ENCODE measurements around the gene UCN2.
"Not testable (repeated sequence)": the region's sequence is repeated elsewhere in the genome, so short reads cannot be mapped to it uniquely, and the experiment has no call there.

- TF ChIP-seq, protein P1, sequence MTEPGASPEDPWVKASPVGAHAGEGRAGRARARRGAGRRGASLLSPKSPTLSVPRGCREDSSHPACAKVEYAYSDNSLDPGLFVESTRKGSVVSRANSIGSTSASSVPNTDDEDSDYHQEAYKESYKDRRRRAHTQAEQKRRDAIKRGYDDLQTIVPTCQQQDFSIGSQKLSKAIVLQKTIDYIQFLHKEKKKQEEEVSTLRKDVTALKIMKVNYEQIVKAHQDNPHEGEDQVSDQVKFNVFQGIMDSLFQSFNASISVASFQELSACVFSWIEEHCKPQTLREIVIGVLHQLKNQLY (CRISPR knock-in tag; IDR thresholded peaks at IDR 0.05): not testable (repeated sequence)
- TF ChIP-seq, protein P2, sequence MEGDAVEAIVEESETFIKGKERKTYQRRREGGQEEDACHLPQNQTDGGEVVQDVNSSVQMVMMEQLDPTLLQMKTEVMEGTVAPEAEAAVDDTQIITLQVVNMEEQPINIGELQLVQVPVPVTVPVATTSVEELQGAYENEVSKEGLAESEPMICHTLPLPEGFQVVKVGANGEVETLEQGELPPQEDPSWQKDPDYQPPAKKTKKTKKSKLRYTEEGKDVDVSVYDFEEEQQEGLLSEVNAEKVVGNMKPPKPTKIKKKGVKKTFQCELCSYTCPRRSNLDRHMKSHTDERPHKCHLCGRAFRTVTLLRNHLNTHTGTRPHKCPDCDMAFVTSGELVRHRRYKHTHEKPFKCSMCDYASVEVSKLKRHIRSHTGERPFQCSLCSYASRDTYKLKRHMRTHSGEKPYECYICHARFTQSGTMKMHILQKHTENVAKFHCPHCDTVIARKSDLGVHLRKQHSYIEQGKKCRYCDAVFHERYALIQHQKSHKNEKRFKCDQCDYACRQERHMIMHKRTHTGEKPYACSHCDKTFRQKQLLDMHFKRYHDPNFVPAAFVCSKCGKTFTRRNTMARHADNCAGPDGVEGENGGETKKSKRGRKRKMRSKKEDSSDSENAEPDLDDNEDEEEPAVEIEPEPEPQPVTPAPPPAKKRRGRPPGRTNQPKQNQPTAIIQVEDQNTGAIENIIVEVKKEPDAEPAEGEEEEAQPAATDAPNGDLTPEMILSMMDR (IDR thresholded peaks at IDR 0.05): not testable (repeated sequence)
These were observed 32.9 kb downstream of the UCN2 start for GRCh38 chr3:48530701-48531100.
